Astrocyte (in vitro differentiated cells and primary cell): ENCODE data around the gene ITGA1. TPM values are rescaled to one million over a fixed set of nuclear protein-coding genes. Genes with fewer than 3 reads are reported as not detected.

Experiments used
- DNase-seq: peaks from one replicate; pipeline ENCODE4 v3.0.0-alpha.2; 2010; ENCODE audit warnings: low read depth
- FAIRE-seq: peaks from 2 replicates; lab custom pipeline; 2011; peaks lifted over from hg19 to GRCh38; lab: Jason Lieb, UNC
- H2AFZ ChIP-seq: 2 replicates; pipeline ENCODE4 v1.6.0; 2012; ENCODE audit warnings: low read depth, low read length, inconsistent platforms
- H3K27ac ChIP-seq: 2 replicates; pipeline ENCODE4 v1.5.1; 2011; ENCODE audit warnings: low read depth, low read length, inconsistent platforms
- H3K27me3 ChIP-seq: 2 replicates; pipeline ENCODE4 v1.6.0; 2011; ENCODE audit warnings: low read length, inconsistent platforms; ENCODE audit not compliant: insufficient read depth
- H3K36me3 ChIP-seq: 2 replicates; pipeline ENCODE4 v1.5.1; 2011; ENCODE audit warnings: low read length, inconsistent platforms; ENCODE audit not compliant: insufficient read depth
- H3K4me1 ChIP-seq: 2 replicates; pipeline ENCODE4 v1.5.1; 2011; ENCODE audit warnings: low read length, inconsistent platforms; ENCODE audit not compliant: insufficient read depth
- H3K4me2 ChIP-seq: 2 replicates; pipeline ENCODE4 v1.6.0; 2012; ENCODE audit warnings: low read length, inconsistent platforms
- H3K4me3 ChIP-seq: 2 replicates; pipeline ENCODE4 v1.5.1; 2011; ENCODE audit warnings: low read depth, mild to moderate bottlenecking, low read length, inconsistent platforms; ENCODE audit not compliant: insufficient read depth
- H3K79me2 ChIP-seq: 2 replicates; pipeline ENCODE4 v1.6.0; 2012; ENCODE audit warnings: mild to moderate bottlenecking, low read length, inconsistent platforms; ENCODE audit not compliant: insufficient read depth
- H3K9ac ChIP-seq: 2 replicates; pipeline ENCODE4 v1.6.0; 2012; ENCODE audit warnings: mild to moderate bottlenecking, low read length, inconsistent platforms
- H3K9me3 ChIP-seq: 2 replicates; pipeline ENCODE4 v1.5.1; 2012; ENCODE audit warnings: low read depth, mild to moderate bottlenecking, low read length, inconsistent platforms; ENCODE audit not compliant: insufficient read depth
- H4K20me1 ChIP-seq: 2 replicates; pipeline ENCODE4 v1.6.0; 2012; ENCODE audit warnings: low read length, inconsistent platforms; ENCODE audit not compliant: insufficient read depth
- H3K27ac Mint-ChIP-seq: one replicate; pipeline ENCODE4 v1.8.0; 2021; ENCODE audit warnings: mild to moderate bottlenecking, mixed read lengths; ENCODE audit not compliant: unreplicated experiment
- H3K27me3 Mint-ChIP-seq: one replicate; pipeline ENCODE4 v1.8.0; 2021; ENCODE audit warnings: low read depth, mixed read lengths; ENCODE audit not compliant: unreplicated experiment
- H3K36me3 Mint-ChIP-seq: one replicate; pipeline ENCODE4 v1.8.0; 2021; ENCODE audit warnings: low read depth, mixed read lengths; ENCODE audit not compliant: unreplicated experiment
- H3K4me1 Mint-ChIP-seq: one replicate; pipeline ENCODE4 v1.8.0; 2021; ENCODE audit warnings: low read depth, mixed read lengths; ENCODE audit not compliant: unreplicated experiment
- H3K4me3 Mint-ChIP-seq: one replicate; pipeline ENCODE4 v1.8.0; 2021; ENCODE audit warnings: mild to moderate bottlenecking, moderate library complexity, mixed read lengths; ENCODE audit not compliant: unreplicated experiment
- H3K9me3 Mint-ChIP-seq: one replicate; pipeline ENCODE4 v1.8.0; 2021; ENCODE audit warnings: mild to moderate bottlenecking, mixed read lengths; ENCODE audit not compliant: unreplicated experiment
- CTCF ChIP-seq: IDR thresholded peaks from 2 replicates; pipeline ENCODE4 v1.5.1; 2011; ENCODE audit warnings: low read depth, mild to moderate bottlenecking, inconsistent platforms, low read length, moderate library complexity; ENCODE audit not compliant: insufficient read depth
- EZH2 ChIP-seq: IDR thresholded peaks from 2 replicates; pipeline ENCODE4 v1.6.1; 2012; ENCODE audit warnings: mild to moderate bottlenecking, low read length, inconsistent platforms; ENCODE audit not compliant: insufficient read depth
- total RNA-seq: library from RNA; stranded (reverse); gene quantifications from 2 replicates; pipeline ENCODE4 v1.2.1, GENCODE V29; 2021

ITGA1 gene
- total RNA-seq, 1 donor from 2014 or later: 73.7 TPM

- no peaks in the 10 kb centered on the region for H3K9me3 Mint-ChIP-seq
- Histone ChIP-seq H3K9me3 (no peaks in the 10 kb centered on the region), H3K36me3 (no peaks in the 10 kb centered on the region), H2AFZ (no peak overlapping the region), H3K4me2 (no peak overlapping the region), H3K27me3 (no peaks in the 10 kb centered on the region), H4K20me1 (no peaks in the 10 kb centered on the region), H3K9ac (no peak overlapping the region), H3K4me1 (peaks cover 12% of the 10 kb centered on the region), H3K4me3 (no peak overlapping the region), H3K79me2 (peaks cover 3% of the 10 kb centered on the region), H3K27ac (no peak overlapping the region)
- peaks cover 8% of the 10 kb centered on the region for H3K4me1 Mint-ChIP-seq
- no peak for DNase-seq
- no peak overlapping the region for H3K4me3 Mint-ChIP-seq
- no peak for FAIRE-seq
- H3K27me3 Mint-ChIP-seq: no peaks in the 10 kb centered on the region
- TF ChIP-seq CTCF: no peak
- TF ChIP-seq EZH2: no peak
- peaks cover 2% of the 10 kb centered on the region for H3K36me3 Mint-ChIP-seq
- no peak overlapping the region for H3K27ac Mint-ChIP-seq
Measured at GRCh38 chr5:52784737-52785136, 3.0 kb upstream of the ITGA1 start.

GRCh38 chr5:52786391-52786790 is 1.3 kb upstream of the ITGA1 start:
- DNase-seq (no peak), FAIRE-seq (peak; percentile 13)
- peaks cover 12% of the 10 kb centered on the region for H3K4me1 ChIP-seq
- Mint-ChIP-seq H3K27ac (no peak overlapping the region), H3K9me3 (no peaks in the 10 kb centered on the region), H3K27me3 (no peaks in the 10 kb centered on the region), H3K4me1 (peaks cover 16% of the 10 kb centered on the region), H3K4me3 (peak overlapping the region; percentile 31), H3K36me3 (peaks cover 4% of the 10 kb centered on the region)
- H4K20me1 ChIP-seq: no peaks in the 10 kb centered on the region
- no peaks in the 10 kb centered on the region for H3K27me3 ChIP-seq
- H3K4me2 ChIP-seq: no peak overlapping the region
- no peaks in the 10 kb centered on the region for H3K9me3 ChIP-seq
- H3K9ac ChIP-seq: no peak overlapping the region
- no peak overlapping the region for H2AFZ ChIP-seq
- TF ChIP-seq CTCF (no peak), EZH2 (no peak)
- H3K79me2 ChIP-seq: peaks cover 14% of the 10 kb centered on the region
- H3K36me3 ChIP-seq: no peaks in the 10 kb centered on the region
- no peak overlapping the region for H3K4me3 ChIP-seq
- no peak overlapping the region for H3K27ac ChIP-seq

GRCh38 chr5:52786949-52787599 is 642 bp upstream of the ITGA1 start:
- H3K9me3 ChIP-seq: no peaks in the 10 kb centered on the region
- H3K27ac ChIP-seq: peak overlapping the region; percentile 79
- H3K4me2 ChIP-seq: peak overlapping the region; percentile 97
- Mint-ChIP-seq H3K9me3 (no peaks in the 10 kb centered on the region), H3K36me3 (peaks cover 4% of the 10 kb centered on the region), H3K27me3 (no peaks in the 10 kb centered on the region), H3K27ac (no peak overlapping the region), H3K4me1 (peaks cover 17% of the 10 kb centered on the region), H3K4me3 (peak overlapping the region; percentile 94)
- peak overlapping the region; percentile 89 for H3K9ac ChIP-seq
- no peaks in the 10 kb centered on the region for H3K36me3 ChIP-seq
- no peaks in the 10 kb centered on the region for H4K20me1 ChIP-seq
- H3K79me2 ChIP-seq: peaks cover 14% of the 10 kb centered on the region
- peaks cover 12% of the 10 kb centered on the region for H3K4me1 ChIP-seq
- H3K4me3 ChIP-seq: peak overlapping the region; percentile 91
- TF ChIP-seq EZH2: no peak
- no peak for TF ChIP-seq CTCF
- peak overlapping the region; percentile 93 for H2AFZ ChIP-seq
- H3K27me3 ChIP-seq: no peaks in the 10 kb centered on the region
- DNase-seq: no peak
- FAIRE-seq: no peak
